PC-9 (cell line): ENCODE data around the gene GLS. TPM values are rescaled to one million over a fixed set of nuclear protein-coding genes. Genes with fewer than 3 reads are reported as not detected.

Experiments used
- BruUV-seq: library from RNA; stranded (reverse); fragments of 400-500 nt; replicated peaks from 2 replicates; lab custom pipeline; 2021; lab: Mats Ljungman, UMichigan
- CTCF ChIA-PET: fragments of 300-600 bp; sonication (Branson Sonifier 250); formaldehyde crosslinking; loops from one replicate; lab custom pipeline; 2022; ENCODE audit warnings: antibody characterized with exemption; lab: Charles Lee
- POLR2A ChIA-PET: fragments of 300-600 bp; sonication (Branson Sonifier 250); formaldehyde crosslinking; loops from one replicate; lab custom pipeline; 2022; ENCODE audit warnings: antibody characterized with exemption; ENCODE audit not compliant: unreplicated experiment; lab: Charles Lee
- DNase-seq, 2 experiments: peaks; one replicate each; pipeline versions ENCODE4 v3.0.0 to v3.0.0-alpha.2; 2015 to 2022; ENCODE audit warnings: mixed read lengths in 1 of 2
- H2AFZ ChIP-seq: fragments of 200-600 bp; sonication (generic); 2 replicates; pipeline ENCODE4 v1.8.1; 2017; ENCODE audit warnings: antibody characterized with exemption
- H3F3A ChIP-seq: fragments of 200-600 bp; sonication (generic); 2 replicates; pipeline ENCODE4 v1.8.1; 2017; ENCODE audit warnings: antibody characterized with exemption, mild to moderate bottlenecking, low read depth; ENCODE audit not compliant: insufficient read depth
- H3K27ac ChIP-seq: fragments of 200-600 bp; sonication (generic); 2 replicates; pipeline ENCODE4 v1.6.1; 2016; ENCODE audit warnings: mixed run types
- H3K27me3 ChIP-seq: fragments of 200-600 bp; sonication (generic); 2 replicates; pipeline ENCODE4 v1.6.1; 2016; ENCODE audit warnings: low read depth, mixed run types; ENCODE audit not compliant: insufficient read depth
- H3K36me3 ChIP-seq: fragments of 200-600 bp; sonication (generic); 2 replicates; pipeline ENCODE4 v1.6.1; 2016; ENCODE audit warnings: low read depth, mixed run types
- H3K4me1 ChIP-seq: fragments of 200-600 bp; sonication (generic); replicated peaks from 2 replicates; pipeline ENCODE4 v1.6.1; 2016; ENCODE audit warnings: mixed run types; ENCODE audit not compliant: insufficient read depth
- H3K4me2 ChIP-seq: fragments of 200-600 bp; sonication (generic); 2 replicates; pipeline ENCODE4 v1.6.1; 2017; ENCODE audit warnings: mixed run types
- H3K4me3 ChIP-seq: fragments of 200-600 bp; sonication (generic); 2 replicates; pipeline ENCODE4 v1.6.1; 2016; ENCODE audit warnings: mixed run types
- H3K79me2 ChIP-seq: fragments of 200-600 bp; sonication (generic); 2 replicates; pipeline ENCODE4 v1.6.1; 2017; ENCODE audit warnings: low read depth, mixed run types
- H3K9me2 ChIP-seq: fragments of 200-600 bp; sonication (generic); 2 replicates; pipeline ENCODE4 v1.8.1; 2017; ENCODE audit warnings: mild to moderate bottlenecking; ENCODE audit not compliant: insufficient read depth
- H3K9me3 ChIP-seq: fragments of 200-600 bp; sonication (generic); 2 replicates; pipeline ENCODE4 v1.8.1; 2016; ENCODE audit warnings: low read depth; ENCODE audit not compliant: insufficient read depth
- H4K20me1 ChIP-seq: fragments of 200-600 bp; sonication (generic); 2 replicates; pipeline ENCODE4 v1.8.1; 2017; ENCODE audit not compliant: insufficient read depth
- EZH2 ChIP-seq: fragments of 200-600 bp; sonication (generic); IDR thresholded peaks from 2 replicates; pipeline ENCODE4 v1.8.0; 2017; ENCODE audit warnings: antibody characterized with exemption, low read depth
- intact Hi-C: fragments of 100-400 bp; cut with micrococcal nuclease; formaldehyde crosslinking; loops from one replicate; pipeline ENCODE4 v1.10.0; 2022; ENCODE audit not compliant: unreplicated experiment
- total RNA-seq: library from RNA; stranded (reverse); gene quantifications from 2 replicates; pipeline ENCODE4 v1.2.3, GENCODE V29; 2021
- TF ChIP-seq, protein P1 (sequence below): fragments of 200-600 bp; sonication (generic); conservative IDR thresholded peaks from 2 replicates; pipeline ENCODE4 v1.6.1; 2017; ENCODE audit warnings: mixed run types, antibody characterized with exemption, mild to moderate bottlenecking, moderate library complexity

GLS gene
- total RNA-seq, 1 experiment from 2014 or later: 68.5 TPM

DNA sequence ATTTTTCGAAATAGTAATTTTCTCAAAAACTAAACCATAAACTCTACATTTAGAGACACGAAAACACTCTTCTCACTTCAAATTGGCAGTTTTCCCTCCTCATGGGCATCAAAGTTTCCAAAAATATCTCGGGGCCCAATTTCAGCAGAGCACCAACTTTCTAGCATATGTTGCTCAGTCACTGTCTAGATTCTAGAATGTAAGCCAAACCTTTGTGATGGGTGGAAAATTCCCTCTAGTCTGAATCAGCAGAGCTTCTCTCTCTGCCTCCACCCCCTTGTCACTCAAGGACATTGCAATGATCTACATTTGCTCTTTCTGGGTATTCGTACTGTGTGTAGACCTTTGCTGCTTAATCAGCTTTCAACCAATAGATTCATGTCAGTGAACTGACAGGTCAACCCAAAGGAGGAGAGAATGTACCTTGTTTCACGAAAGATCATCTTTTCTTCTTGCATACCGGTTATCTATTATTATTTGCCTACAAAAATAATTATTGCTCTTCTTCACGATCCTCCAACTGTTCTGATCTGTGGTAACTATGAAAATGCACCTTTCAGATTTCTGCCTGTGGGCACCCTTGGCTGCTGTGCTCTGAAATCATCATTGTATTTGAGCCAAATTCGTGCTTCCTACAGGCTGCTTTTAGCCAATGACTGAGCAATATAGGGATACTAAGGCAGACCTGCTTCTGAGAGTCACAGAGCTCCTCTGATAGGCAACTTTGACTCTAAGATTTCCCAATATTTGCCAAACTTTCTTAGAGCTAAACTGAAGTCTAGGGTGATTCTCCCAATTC lies 38.7 kb upstream of the GLS start:
- TF ChIP-seq, protein P1, sequence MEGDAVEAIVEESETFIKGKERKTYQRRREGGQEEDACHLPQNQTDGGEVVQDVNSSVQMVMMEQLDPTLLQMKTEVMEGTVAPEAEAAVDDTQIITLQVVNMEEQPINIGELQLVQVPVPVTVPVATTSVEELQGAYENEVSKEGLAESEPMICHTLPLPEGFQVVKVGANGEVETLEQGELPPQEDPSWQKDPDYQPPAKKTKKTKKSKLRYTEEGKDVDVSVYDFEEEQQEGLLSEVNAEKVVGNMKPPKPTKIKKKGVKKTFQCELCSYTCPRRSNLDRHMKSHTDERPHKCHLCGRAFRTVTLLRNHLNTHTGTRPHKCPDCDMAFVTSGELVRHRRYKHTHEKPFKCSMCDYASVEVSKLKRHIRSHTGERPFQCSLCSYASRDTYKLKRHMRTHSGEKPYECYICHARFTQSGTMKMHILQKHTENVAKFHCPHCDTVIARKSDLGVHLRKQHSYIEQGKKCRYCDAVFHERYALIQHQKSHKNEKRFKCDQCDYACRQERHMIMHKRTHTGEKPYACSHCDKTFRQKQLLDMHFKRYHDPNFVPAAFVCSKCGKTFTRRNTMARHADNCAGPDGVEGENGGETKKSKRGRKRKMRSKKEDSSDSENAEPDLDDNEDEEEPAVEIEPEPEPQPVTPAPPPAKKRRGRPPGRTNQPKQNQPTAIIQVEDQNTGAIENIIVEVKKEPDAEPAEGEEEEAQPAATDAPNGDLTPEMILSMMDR: no peak
- no peak for TF ChIP-seq EZH2
- Histone ChIP-seq H3K27me3 (no peaks in the 10 kb centered on the region), H3K9me3 (no peaks in the 10 kb centered on the region; the same call in 1 of the 2 replicates), H4K20me1 (no peaks in the 10 kb centered on the region), H3F3A (peaks cover 37% of the 10 kb centered on the region), H3K9me2 (no peaks in the 10 kb centered on the region), H3K4me2 (peak overlapping the region; percentile 76), H3K4me1 (peaks cover 100% of the 10 kb centered on the region), H3K36me3 (peaks cover 16% of the 10 kb centered on the region; the same call in 1 of the 2 replicates), H2AFZ (no peak overlapping the region), H3K27ac (peak overlapping the region; percentile 100), H3K79me2 (peaks cover 7% of the 10 kb centered on the region; the same call in 1 of the 2 replicates), H3K4me3 (no peak overlapping the region; the same call in 1 of the 2 replicates)
- ChIA-PET CTCF (no interaction called here), POLR2A (no interaction called here)
- intact Hi-C loops: no loop called here
- DNase-seq: no peak
- BruUV-seq: no TSS peak

DNA sequence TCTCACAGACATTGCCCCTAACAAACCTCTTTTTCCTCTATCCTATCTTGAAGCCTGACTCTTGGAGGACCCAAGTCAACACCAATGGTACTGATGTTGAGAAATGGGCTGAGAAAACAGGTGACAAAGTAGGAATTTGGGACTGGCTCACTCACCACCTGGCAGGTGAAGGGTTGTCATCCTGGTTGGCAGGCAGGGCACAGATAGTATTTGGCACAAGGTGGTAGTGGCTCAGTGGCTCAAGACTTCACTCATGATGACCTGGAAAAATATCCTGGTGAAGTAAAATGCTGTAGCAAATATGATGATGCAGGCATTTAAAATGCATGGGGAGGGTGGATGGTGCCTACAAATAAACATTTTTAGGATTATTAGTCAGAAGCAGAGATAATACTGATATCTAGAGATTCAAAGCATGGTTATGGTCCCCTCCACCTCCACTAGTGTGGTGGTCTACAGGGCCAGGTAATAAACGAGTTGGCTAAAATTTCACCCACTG lies 38.0 kb upstream of the GLS start:
- peaks cover 100% of the 10 kb centered on the region for H3K4me1 ChIP-seq

More for the DNA sequence above, 38.0 kb upstream of the GLS start:
- TF ChIP-seq EZH2: no peak
- TF ChIP-seq, protein P1: no peak
- no peaks in the 10 kb centered on the region; the same call in 1 of the 2 replicates for H3K9me3 ChIP-seq
- H3K4me2 ChIP-seq: peak overlapping the region; percentile 76
- no peaks in the 10 kb centered on the region for H4K20me1 ChIP-seq
- CTCF ChIA-PET: no interaction called here
- peaks cover 7% of the 10 kb centered on the region; the same call in 1 of the 2 replicates for H3K79me2 ChIP-seq
- H3K36me3 ChIP-seq: peaks cover 16% of the 10 kb centered on the region; the same call in 1 of the 2 replicates
- no peaks in the 10 kb centered on the region for H3K9me2 ChIP-seq
- no peak for DNase-seq
- peak overlapping the region; percentile 100 for H3K27ac ChIP-seq
- POLR2A ChIA-PET: no interaction called here
- intact Hi-C loops: no loop called here
- no TSS peak for BruUV-seq
- peak overlapping the region; percentile 55; the same call in 1 of the 2 replicates for H3K4me3 ChIP-seq
- no peaks in the 10 kb centered on the region for H3K27me3 ChIP-seq
- no peak overlapping the region for H2AFZ ChIP-seq
- H3F3A ChIP-seq: peaks cover 36% of the 10 kb centered on the region; the same call in 1 of the 2 replicates
